Activated CD4-positive, alpha-beta T cell treated with anti-CD3 and anti-CD28 coated beads, Interleukin-10, Interleukin-2, amounts not matched to agents 100 ng/mL and 50 ng/mL, durations not matched to agents 16 hours and 8 hours (primary cell): ENCODE results near the gene ZGLP1.
"Not testable (repeated sequence)": the region's sequence is repeated elsewhere in the genome, so short reads cannot be mapped to it uniquely, and the experiment has no call there.

ENCODE experiments used
- DNase-seq: peaks from one replicate; pipeline ENCODE4 v3.0.0-alpha.2; 2020

The ZGLP1 gene

DNA sequence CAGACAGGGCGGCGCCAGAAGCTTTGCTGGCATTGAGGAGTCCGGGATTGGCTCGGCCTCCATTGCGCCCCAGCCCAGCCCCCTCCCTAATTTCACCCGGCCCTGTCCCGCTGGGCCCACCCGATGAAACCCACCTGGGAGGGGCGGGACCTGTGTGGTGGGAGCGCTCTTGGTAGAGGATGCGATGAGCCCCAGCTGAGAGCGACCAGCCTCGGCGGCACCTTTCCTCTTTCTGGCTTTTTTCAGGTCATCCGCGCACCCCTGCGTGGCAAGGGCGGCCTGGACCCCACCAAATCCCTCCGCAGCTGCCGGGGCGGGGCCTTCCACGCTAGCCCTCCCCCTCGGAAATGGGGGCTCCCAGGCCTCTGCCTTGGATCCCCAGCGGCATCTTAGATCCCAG is at the start of gene ZGLP1:
Gene ZGLP1 (minus strand): TSS at position 393 of the 400 bp plus-strand sequence.
- no peak for DNase-seq

GRCh38 chr19:10356431-10356830 is 46.8 kb upstream of the ZGLP1 start:
- DNase-seq: no peak

DNA sequence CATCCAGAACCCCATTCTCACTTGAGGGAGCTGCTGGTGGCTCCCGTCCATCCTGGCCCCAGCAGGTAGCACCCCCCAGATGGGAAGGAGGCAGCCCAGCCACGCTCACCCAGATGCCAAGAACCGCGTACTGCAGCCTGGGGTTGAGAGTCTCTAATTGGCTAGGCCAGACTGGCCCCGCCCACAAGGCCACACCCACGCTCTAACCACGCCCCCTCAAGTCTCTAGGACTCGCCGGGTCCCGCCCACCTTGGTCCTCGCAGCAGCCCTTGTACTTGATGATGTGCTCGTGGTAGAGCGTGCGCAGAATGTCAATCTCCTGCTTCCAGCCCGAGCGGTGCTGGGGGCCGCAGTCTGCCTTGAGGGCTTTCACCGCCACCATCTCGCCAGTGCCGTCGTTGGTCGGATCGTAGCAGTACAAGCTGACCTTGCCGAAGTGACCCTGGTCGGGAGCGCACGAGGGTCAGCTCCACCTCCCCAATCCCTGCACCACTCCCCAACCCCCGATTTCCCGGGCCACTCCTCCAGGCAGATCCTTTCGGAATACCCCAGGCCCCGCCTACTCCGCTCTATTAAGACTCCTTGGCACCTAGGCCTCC is 44.3 kb upstream of the ZGLP1 start:
- DNase-seq: peak; percentile 53

- no peak for DNase-seq
These were observed 43.4 kb upstream of the ZGLP1 start for GRCh38 chr19:10352764-10353671.

GRCh38 chr19:10346509-10346908 is 36.9 kb upstream of the ZGLP1 start:
- no peak for DNase-seq

DNA sequence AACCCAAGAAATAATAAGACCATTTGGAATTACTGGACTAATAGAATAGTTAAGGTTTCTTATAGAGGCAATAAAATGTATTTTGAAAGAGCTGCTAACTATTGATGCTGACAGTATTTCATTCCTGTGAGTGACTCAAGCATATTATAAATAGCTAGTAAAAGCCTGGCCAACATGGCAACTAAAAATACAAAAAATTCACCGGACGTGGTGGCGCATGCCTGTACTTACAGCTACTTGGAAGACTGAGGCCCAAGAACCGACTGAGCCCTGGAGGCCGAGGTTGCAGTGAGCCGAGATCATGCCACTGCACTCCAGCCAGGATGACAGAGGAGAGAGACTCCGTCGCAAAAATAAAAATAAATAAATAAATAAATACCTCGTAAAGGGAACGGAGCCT is 35.2 kb upstream of the ZGLP1 start:
- DNase-seq: no peak

- no peak for DNase-seq
These were observed 33.9 kb upstream of the ZGLP1 start for GRCh38 chr19:10343495-10343894.

GRCh38 chr19:10339977-10340376 is 30.4 kb upstream of the ZGLP1 start:
- DNase-seq: no peak

GRCh38 chr19:10339380-10339960 is 29.9 kb upstream of the ZGLP1 start, which contains the start of gene ICAM3:
Gene ICAM3, minus strand, starts transcription at chr19:10339624. Its CDS starts 10 bp downstream, at chr19:10339614.
- peak; percentile 84 for DNase-seq

- DNase-seq: no peak
These were observed 29.3 kb upstream of the ZGLP1 start for GRCh38 chr19:10338940-10339339.

- not testable (repeated sequence) for DNase-seq
These were observed 27.1 kb upstream of the ZGLP1 start for GRCh38 chr19:10336725-10337124.

DNA sequence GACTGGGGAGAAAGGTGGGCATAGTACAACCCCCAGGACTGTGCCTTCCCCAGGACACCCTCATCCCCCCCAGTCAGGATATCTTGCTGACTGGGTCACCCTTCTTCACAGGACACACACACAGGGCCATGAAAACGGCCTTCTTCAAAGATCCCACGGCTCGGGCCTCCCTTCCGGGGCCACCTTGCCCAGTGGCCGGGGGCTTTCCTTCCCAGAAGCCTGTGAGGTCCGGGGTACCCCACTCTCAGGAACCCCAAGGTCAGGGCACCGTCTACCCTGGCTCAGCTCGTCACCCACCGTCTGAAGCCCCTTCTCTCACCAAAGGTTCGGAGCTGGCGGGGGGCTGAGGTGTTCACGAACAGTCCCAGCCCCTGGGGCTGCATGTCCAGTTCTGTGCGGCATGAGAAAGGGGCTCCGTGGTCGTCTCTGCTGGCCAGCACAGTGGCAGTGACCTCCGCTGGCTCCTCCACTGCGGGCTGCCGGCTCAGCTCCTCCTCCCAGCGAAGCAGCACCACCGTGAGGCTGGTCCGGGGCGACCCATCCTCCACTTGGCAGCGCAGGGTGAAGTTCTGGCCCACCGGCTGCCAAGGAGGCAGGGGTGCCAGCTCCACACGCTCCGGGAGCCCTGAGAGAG is 25.9 kb upstream of the ZGLP1 start:
- DNase-seq: no peak

DNA sequence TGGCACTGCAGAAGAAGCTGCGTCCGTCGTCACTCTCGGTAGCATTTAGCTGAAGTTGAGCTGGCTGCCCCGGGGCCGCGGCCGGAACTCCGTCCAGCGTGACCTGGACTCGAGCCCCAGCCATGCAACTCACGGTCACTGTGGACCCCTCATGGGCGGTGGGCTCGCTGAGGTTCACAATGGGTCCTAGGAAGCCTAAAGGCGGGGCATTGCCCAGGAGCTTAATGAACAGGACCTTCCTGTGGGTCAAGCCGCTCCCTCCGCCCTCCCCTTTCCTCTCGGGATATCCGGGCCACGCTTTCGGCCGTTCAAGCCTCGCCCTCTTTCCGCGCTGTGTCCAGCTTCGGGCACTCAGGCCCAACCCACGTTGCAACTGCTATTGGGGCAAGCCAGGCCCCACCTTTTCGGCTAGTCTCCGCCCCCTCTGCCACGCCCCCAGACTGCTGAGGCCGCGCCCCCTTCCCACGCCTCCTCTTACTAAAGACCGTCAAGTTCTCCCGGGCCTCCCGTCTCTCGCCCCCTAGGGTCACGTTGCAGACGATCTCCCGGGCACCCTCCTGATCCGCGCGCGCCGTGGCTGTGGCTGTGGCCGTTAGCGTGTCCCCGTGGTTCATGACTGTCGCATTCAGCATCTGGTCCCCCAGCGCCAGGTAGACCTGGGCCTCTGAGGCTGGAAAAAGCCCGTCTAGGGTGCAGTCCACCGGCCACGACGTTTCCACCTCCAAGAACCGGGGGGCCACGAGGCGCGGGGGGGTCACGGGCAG is 25.2 kb upstream of the ZGLP1 start:
- peak; percentile 51 for DNase-seq

GRCh38 chr19:10333758-10334587 is 24.4 kb upstream of the ZGLP1 start:
- DNase-seq: no peak

GRCh38 chr19:10332965-10333757 is 23.5 kb upstream of the ZGLP1 start, which contains the start of gene RAVER1:
Gene RAVER1, minus strand, starts transcription at chr19:10333529. Its CDS starts 22 bp downstream, at chr19:10333507.
- peak; percentile 99 for DNase-seq

GRCh38 chr19:10332158-10332964 is 22.7 kb upstream of the ZGLP1 start:
- no peak for DNase-seq

GRCh38 chr19:10329555-10329954 is 19.9 kb upstream of the ZGLP1 start:
- no peak for DNase-seq

DNA sequence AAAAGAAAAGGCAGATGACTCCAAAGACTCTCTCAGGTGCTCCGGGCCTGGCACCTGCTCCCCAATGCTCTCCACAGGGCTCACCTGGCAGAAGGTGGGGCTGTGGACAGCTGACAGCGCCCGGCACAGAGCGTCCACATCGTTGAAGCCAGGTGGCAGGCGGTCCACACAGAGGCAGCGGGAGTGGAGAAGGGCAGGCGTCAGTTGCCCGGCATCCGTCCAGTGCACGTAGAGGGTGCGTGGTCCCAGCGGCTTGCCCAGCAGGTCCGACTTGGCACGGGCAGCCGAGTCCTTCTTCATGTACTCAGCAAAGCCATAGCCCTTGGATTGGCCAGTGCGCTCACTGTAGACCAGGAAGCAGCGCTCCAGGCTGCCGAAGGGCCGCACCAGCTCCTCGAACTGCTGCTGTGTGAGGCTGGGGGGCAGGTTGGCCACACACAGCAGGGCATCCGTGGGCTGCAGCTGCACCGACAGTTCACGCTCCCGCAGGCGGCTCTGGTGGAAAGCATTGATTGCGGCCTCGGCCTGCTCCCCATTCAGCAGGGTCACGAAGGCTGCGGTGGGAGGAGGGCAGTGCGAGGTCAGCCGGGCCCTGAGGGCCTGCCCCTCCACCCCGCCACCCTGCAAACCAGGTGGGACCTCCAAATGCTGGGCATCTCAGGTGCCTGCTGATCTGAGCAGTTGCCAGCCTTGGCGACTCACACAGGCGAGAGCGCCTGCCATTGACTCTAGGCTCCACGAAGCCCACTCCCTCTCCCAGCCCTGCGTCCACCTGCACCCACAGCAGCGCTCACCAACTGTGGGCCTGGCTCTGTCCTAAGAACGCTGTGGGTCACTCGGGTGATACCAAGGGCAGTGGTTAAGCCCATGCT is 19.2 kb upstream of the ZGLP1 start:
- DNase-seq: no peak

- no peak for DNase-seq
These were observed 18.2 kb upstream of the ZGLP1 start for GRCh38 chr19:10327793-10328192.
